ENCODE data around the gene FRY.

Gene FRY

DNA sequence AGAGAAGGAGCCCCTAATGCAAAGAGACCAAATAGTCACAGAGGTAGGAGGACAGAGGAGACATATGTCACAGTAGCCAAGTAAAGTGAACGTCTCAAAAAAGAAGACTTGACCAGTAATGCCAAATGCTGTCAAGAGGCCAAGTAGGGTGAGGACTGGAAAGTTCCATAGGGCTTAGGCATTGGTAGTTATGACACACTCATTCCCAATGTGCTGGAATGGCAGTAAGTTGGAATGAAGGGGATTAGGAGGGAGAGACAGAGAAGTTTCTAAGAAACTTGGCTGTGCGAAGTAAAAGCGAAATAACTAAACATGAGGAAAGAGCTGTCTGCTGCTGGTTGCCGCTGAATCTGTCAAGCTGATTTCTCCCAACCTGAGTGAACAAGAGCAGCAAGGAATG is 14.9 kb upstream of the FRY start:
- no peak for DNase-seq (ENCODE audit: low read depth)

DNA sequence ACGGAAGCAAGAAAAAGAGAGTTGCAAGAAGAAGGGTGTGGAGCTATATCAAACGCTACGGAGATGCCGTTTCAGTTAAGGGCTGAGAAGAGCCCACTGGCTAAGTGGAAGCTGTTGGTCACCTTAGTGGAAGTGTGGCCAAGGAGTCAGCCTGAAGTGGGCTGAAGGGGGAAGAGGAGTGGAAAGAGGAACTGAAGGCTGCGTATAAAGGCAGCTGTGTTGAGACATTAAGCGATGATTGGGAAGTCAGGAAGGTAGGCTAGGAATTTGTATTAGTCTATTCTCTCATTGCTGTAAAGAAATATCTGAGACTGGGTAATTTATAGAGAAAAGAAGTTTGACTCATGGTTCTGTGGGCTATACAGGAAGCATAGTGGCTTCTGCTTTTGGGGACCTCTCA is 14.1 kb upstream of the FRY start:
- DNase-seq (ENCODE audit: low read depth), result no peak

DNA sequence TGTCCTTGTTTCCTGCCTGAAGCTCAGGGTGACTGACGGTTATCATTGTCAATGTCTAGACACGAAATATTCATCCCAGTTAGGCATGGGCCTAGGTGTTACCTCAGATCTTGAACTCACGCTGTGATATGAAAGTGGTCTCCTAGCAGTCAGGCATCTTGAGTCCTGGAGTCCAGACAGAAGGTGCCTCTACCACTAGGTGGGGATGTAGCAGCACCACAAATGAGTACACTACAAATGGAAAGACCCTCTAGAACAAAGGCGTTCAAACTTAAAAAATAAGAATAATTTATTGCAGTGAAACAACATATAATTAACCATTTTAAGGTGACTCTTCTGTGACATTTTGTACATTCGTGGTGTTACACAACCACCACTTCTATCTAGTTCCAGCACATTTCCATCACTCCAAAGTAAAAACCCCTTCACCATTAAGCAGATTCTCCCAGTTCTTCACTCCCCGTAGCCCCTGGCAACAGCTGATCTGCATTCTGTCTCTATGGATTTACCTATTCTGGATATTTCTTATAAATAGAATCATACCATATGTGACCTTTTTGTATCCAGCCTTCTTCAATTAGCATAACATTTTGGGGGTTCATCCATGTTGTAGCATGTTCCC is 11.9 kb upstream of the FRY start:
- DNase-seq (ENCODE audit: low read depth), result no peak

DNA sequence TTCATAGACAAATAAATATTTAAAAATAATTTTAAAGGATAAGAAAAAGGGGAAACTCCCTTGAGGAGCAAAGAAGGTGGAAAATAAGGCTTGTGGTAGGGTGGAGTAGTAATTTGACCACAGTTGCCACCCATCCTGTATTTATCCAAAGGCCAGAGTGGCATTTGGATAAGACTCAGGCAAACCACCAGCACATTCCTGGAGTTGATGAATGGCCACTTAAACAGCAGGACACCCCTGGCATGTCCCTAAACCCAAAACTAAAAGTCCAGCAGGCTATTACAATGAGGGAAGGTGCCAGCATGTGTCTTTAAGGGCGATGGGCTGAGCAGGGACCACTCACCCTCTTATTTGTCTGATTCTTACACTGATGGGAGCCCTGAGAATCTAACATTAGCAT is 9.8 kb upstream of the FRY start:
- DNase-seq (ENCODE audit: low read depth), result no peak

DNA sequence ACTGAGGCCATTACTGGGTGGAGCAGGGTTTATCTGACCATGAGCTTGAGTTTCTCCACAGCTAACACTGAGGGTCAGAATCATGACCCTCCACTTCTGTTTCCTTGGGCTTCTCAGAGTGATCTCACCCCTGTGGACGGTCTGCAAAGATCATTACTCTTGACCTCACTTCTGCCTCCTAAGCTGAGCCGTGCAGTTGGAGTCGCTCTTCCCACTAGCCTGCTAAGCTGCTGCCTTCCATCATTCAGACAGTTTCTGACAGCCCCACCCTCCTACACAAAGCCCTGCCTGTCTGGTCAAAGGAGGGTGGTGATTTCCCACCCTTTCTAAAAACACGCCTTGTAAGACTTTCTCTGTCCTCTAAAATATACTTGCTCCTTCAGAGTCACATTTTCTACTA is 9.3 kb upstream of the FRY start:
- DNase-seq (ENCODE audit: low read depth), result no peak

DNA sequence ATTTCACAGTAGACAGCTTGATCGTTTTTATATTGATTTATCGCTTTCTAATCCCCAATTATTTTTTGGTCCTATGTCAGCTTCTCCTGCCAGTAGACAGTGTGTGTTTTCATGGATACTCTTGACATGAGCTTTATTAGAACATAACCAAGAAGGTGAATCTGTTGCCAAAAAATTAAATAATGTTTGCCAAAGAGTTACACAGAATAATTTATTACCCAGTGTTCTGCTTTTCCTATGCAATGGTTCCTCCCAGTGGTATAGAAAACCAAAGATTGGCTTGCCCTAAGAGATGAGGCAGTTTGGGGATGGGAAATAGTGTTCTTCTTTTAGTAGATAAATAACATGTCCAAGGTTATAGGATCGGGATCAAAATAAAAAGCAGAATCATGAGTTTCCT is 8.5 kb upstream of the FRY start:
- no peak for DNase-seq (ENCODE audit: low read depth)

DNA sequence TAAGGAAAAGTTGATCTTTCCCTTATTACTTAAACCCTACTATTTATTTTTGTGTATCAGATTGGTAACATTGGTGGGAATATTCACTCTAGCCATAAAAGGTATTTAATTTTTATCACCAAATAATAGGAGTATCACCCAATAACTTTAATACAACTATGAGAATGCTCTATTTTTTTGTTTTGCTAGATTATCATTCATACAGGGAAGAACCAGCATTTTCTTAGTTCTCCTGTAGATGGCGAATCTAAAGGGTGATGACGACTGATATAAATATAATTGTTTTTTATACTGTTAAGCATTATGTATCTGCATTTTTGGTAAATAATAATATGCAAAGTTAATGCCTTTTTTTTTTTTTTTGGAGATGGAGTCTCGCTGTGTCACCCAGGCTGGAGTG is 7.9 kb upstream of the FRY start:
- DNase-seq (ENCODE audit: low read depth), result no peak

DNA sequence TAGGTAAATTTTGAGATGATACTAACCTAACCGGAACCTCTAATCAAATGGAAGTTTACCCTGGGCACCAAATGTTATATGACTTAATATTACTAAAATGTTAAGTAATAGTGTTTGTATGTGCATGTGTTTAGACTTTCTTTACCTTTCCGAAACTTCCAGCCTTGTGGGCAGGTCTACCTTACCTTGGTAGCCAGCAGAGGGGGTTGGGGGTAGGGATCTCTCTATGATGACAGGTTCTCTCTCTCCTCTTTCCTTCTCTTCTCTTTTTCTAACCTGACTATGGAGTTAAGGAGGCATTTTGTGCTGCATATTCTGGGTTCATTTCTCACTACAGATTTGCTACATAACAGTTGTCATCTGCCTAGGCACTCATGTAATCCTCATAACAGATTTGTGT is 6.8 kb upstream of the FRY start:
- no peak for DNase-seq (ENCODE audit: low read depth)

DNA sequence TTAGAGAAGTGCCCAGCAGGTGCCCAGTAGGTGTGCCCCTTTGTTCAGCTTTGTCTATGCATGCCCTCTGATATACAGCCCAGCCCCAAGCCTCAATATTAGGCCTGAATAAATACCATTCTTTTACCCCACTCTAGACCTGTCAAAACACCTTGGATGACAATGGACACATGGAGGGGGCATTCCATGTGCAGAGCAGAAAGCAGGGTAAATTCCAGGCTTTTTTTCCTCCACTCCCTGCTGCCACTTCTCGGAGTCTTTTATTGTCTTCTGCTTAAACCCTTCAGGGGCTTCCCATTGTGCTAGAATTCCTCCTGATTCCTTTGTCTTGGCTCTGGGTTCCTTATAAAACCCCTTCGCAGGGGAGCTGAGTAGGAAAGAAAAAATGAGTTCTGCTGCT is 5.8 kb upstream of the FRY start:
- no peak for DNase-seq (ENCODE audit: low read depth)

DNA sequence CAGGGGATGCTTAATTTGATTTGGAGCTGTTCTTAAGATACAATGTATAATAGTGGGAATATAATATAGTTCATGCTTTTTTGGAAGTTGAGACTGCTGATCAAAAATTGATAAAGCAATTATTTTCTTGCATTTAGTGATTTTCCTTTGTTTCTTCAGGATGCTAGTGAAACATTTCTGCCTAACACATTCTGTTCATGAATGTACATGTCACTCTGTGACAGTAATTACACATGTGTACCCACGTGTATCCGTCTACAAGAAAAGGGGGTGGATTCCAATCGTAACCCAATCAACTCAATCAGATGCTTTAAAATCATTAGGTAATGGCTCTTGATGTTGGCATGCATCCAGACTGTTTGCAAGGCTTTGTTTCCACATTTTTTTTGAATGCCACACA is 5.0 kb upstream of the FRY start:
- no peak for DNase-seq (ENCODE audit: low read depth)

DNA sequence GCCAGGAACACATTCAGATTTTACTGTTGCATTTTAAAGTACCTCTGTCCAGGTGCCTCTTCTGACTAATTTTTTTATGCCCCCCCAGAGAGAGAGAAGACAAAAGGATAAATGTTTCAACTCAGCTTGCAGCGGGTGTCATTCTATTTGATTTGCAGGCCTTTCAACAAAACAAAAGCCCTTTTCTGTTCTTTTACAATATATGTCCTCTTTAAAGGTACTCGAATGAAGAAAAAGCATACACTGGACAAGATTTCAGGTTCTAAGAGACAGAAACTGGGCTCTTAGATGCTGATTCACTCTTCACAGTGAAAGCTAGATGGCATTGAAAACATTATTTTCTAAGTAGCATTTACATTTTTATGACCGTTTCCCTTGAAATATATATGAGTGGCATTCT is 2.9 kb upstream of the FRY start:
- DNase-seq (ENCODE audit: low read depth), result no peak

DNA sequence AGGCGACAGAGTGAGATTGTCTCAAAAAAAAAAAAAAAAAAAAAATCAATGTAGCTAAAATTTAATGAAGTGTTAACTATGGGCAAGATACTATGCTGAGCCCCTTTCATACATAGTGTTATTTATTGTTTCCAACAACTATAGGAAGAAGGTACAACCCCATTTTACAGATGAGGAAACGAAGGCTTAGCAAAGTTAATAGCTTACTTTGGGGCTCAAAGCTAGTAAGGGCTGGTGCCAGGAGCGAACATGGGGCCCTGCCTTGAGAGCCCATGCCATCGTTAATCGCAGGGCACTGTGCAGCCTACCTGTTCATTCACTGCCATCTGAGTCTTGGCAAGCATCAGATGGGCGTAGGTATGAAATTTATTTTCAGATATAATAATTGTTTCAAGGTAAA is 1.9 kb upstream of the FRY start:
- DNase-seq (ENCODE audit: low read depth), result no peak

DNA sequence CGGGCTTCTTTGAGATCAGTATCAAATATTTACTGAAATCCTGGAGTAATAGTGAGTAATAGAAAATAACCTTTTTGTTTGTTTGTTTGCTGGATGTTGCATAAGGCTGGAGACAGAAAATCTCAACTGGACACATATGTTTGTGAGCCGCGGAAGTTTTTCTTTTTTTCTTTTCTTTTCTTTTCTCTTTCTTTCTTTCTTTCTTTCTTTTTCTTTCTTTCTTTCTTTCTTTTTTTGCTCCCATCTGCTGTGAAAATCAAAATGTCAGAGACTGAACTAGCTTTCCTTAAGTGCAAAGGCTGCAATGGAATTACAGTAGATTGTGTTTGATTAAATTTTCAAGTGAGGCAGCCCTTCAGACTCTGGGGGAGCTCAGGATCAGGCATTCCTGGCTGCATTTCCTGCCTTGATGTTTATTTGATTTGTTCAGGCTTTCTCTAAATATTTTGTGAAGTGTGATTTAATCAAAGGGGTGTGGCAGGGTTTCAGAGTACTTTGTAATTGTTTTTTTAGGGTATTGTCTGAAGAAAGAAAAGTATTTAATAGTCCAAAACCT is 319 bp downstream of the FRY start:
- DNase-seq (ENCODE audit: low read depth), result no peak

DNA sequence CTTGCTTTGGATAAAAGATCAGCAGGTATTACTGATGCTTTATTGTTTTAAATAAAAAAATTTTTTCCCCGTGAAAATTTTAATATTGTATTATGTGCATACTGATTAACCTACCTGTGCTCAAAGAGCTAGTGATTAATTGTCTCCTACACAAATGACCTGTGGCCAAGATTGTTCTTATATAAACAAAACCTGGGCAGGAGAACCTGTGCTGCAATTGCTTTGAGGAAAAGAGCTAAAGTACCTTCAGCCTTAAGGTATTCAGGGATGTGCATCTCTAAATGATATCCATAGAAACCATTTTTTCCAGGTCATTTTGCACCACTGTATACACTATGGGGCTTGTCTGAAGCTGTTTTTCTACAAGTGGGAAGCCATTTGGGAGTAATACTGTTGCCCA is 1.2 kb downstream of the FRY start:
- no peak for DNase-seq (ENCODE audit: low read depth)

DNA sequence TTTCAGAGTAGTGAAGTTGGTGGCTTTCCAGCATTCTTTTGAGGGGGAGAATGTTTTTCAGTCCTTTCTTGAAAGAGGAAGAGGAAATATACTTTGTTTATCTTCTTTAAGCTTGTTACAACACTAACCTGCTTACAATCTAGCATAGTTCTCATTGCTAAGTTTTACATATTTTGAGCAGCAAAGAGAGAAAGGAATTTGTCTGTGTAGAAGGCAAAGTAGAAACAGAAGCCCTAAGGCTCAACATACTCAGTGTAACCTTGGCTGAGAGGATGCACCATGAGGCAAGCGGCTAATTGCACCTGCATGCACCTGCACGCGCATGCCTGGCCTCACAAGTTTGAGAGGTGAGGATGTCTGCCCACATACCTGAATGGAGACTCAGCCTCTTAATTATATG is 2.2 kb downstream of the FRY start:
- DNase-seq (ENCODE audit: low read depth), result no peak

DNA sequence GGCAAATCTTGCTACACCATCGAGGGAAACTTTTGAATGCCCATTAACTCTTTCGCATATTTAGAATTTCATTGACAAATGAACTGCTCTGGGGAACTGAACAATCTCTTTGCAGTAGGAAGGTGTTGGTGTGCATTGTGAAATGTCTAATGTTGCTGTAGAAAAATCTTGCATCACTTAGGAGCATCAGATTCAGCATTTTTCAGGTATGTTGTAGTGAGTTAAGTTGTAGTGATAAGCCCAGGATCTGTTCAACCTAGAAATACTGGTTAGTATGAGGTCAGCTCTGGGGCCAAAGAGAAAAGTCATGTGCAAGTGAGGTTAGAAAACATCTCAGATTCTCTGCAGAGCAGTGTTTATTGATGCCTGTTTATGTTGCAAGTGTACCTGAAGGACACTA is 4.1 kb downstream of the FRY start:
- DNase-seq (ENCODE audit: low read depth), result no peak

DNA sequence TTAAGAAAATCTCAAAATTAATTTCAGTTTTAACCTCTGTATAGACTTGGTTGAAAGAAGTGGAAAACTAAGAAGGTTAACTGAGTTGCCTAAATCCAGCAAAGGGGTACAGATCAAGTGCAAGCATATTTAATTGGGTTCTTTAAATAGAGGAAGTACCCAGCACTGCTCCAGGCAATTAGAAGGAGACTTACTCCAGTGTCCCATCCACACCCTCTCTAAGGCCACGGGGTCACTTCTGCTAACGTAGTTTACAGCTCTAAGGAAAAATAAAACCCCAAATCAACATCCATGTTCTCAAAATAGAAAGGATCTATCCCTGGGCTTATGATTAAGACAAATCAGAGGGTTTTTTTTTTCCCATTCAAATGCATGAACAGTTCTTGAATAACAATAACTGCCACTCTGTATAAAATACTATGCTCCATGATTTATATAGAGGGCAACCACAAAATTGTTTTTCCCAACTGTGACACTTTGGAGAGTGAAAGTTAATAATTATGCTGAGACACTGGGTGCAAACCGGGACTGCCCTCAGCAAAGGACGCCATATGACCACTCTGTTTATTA is 4.6 kb downstream of the FRY start:
- DNase-seq (ENCODE audit: low read depth), result no peak

DNA sequence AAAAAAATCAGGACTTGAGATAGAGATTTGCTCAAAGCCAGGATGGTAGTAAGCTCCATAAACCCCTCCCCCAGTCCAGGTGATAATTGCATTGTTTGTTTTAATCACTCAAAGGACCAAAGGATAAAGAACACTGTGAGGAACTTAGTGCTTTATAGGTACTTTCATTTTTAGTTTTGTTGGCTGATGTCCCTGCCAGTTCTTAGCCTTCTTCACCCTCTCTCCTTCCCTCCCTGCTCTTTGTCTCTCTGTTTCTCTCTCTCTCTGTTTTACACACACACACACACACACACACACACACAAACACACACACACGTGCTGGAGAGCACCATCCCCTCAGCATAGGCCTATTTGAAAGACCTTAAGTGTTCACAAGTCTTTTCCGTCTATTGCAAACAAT is 5.2 kb downstream of the FRY start:
- DNase-seq (ENCODE audit: low read depth), result no peak

DNA sequence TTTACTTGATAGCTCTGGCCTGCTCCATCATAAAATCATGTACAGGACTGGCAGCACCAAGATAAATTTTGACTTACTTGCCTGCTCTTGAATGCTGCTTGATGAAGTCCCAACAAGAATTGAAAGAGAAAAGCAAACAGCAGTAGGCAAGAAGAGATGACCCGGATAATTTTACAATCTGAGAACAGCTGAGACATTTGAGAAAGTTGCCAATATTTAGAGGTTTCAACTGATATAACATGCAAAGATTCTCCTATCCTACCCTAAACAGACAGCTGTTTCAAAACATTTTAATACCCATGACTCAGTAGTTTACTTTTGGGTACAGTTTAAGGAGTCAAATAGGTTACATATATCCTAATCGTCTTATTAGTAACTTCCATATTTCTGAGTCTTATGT is 5.9 kb downstream of the FRY start:
- DNase-seq (ENCODE audit: low read depth), result no peak

DNA sequence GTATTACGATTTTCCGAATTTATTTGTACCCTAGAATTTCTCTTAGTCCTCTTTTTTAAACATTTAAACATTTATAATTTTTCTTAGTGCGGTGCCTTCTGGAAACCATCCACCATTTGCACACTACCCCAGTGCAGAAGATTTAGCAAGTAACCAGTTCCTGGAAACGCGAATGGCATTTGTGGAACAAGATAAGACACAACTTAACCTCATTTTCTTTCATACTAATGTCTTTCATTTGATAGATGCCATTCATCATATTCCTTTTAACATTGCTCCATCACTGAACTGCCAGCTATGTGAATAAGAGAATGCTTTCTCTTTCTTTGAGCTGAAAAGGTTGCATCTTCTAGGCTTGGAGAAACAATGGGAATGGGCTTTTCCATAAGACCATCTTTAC is 6.8 kb downstream of the FRY start:
- no peak for DNase-seq (ENCODE audit: low read depth)

DNA sequence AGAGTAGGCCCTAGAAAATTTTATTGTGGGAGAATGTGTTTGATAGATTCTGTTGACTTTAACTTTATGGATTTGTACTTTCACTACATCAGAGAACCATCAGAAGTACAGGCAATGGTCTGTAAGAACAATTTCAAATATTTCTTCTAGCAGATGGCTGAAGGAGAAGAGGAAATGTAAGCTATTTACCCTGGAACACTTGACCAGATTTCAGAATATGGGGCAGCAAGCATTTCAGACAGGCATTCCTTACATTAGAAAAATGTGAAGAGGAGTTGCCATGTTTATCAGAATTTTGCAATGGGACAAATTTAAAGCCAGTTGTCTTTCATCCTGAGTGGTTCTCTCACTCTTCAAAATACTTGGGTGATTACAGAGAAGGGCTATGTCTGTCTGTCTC is 7.5 kb downstream of the FRY start:
- no peak for DNase-seq (ENCODE audit: low read depth)

DNA sequence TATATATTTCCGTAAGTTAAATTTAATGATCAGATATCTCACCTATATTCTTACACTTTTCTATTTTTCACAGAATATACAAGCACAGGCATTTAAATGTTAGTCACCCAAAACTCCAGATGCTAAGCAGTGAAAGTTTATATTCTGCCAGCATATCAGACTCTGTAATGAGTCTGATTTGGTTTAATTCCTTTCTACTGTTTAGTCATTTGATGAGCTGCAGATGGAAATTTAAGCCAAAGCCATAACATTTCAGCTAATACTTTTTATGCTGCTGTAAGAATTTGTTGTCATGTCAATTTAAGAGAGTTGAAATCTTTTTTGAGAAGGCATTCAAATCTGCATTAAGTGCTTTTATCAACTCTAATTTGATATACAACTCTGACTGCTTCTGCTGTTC is 8.0 kb downstream of the FRY start:
- DNase-seq (ENCODE audit: low read depth), result no peak

DNA sequence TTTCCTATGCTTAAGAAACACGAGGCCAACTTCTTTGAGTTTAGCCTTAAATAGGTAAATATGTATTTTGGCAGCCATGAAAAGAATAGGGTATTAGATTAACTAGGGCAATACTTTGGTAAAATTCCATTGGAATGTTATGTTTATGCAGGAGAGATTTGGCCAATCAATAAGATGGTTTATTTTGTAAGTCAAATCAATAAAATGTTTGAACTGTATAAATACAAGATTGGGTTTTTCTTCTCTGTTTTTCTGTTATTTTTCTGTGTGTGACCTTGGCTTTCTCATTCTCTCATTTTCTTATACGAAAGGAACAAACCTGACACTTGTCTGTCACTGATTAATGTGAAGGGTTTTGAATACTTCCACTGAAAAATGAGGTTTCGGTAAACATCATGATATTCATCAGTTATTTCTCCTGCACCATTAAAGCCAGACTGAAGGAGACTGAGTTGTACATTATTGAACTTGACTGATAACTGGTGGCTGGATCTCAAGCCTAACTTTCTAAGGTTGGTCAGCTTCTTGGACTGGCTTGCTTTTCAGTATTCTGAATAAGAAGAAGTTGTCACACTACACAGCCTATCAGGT is 8.6 kb downstream of the FRY start:
- no peak for DNase-seq (ENCODE audit: low read depth)

DNA sequence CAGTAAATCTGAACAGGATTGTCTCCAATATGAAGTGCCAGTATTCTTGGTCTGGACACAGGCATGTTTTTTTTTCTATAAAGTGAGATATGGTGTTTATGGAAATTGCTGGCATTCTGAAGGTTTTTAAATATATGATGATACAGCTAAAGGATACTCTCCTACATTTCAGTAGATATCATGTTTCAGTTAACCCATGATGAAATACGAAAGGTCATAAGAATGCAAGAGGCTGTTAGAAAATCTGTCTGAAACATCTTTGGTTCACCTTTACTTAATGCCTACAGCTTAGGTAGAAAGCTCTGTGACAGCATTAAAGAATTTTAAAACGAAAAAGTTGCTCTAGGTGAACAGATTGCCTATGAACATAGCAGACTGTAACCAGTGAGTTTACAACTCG is 9.1 kb downstream of the FRY start:
- DNase-seq (ENCODE audit: low read depth), result no peak
